Uterus (tissue), 4 donors: ENCODE measurements around the gene TSC22D2. TPM values are rescaled to one million over a fixed set of nuclear protein-coding genes. Genes with fewer than 3 reads are reported as not detected.

Experiments used
- DNase-seq, 2 donors: peaks; one replicate each; pipeline ENCODE4 v3.0.0-alpha.2; 2019 to 2020
- H3K27ac ChIP-seq, 2 donors: fragments of 200-600 bp; sonication (generic); 1 replicate in 1 of 2; 2 replicates in 1 of 2; pipeline ENCODE4 v1.5.1; 2016 to 2018
- H3K27me3 ChIP-seq, 2 donors: fragments of 200-600 bp; sonication (generic); one replicate each; pipeline ENCODE4 v1.5.1; 2018 to 2019; ENCODE audit warnings: control low read depth in 1 of 2
- H3K36me3 ChIP-seq, 2 donors: fragments of 200-600 bp; sonication (generic); one replicate each; pipeline ENCODE4 v1.5.1; 2019; ENCODE audit warnings: control low read depth in 1 of 2
- H3K4me1 ChIP-seq, 2 donors: fragments of 200-600 bp; sonication (generic); one replicate each; pipeline ENCODE4 v1.5.1; 2018 to 2019; ENCODE audit warnings: control low read depth in 1 of 2
- H3K4me3 ChIP-seq, 2 donors: fragments of 200-600 bp; sonication (generic); 1 replicate in 1 of 2; 2 replicates in 1 of 2; pipeline ENCODE4 v1.5.1; 2018 to 2019; ENCODE audit warnings: mild to moderate bottlenecking in 1 of 2
- H3K9me3 ChIP-seq, 2 donors: fragments of 200-600 bp; sonication (generic); one replicate each; pipeline ENCODE4 v1.5.1; 2019; ENCODE audit warnings: control low read depth in 1 of 2
- CTCF ChIP-seq, 4 experiments: fragments of 200-600 bp in 2 of 4; fragments of 450-650 bp in 2 of 4; sonication (generic) in 2 of 4; IDR thresholded peaks; one replicate each; pipeline ENCODE4 v1.5.1; 2016 to 2019; ENCODE audit warnings: antibody characterized with exemption in 4 of 4, mild to moderate bottlenecking in 2 of 4, moderate library complexity in 1 of 4
- POLR2A ChIP-seq, 2 donors: fragments of 450-650 bp; IDR thresholded peaks; one replicate each; pipeline ENCODE4 v1.6.1; 2016; ENCODE audit warnings: antibody characterized with exemption in 2 of 2, mild to moderate bottlenecking in 1 of 2, moderate library complexity in 1 of 2
- intact Hi-C: fragments of 100-400 bp; cut with DNase I; formaldehyde crosslinking; loops from one replicate; pipeline ENCODE4 v1.15.1; 2023; ENCODE audit warnings: low total_unique reads
- total RNA-seq, 4 donors: library from RNA; depleted of rRNA in 3 of 4; stranded (reverse); fragments of >200 nt in 3 of 4; gene quantifications; one replicate each; pipeline versions ENCODE4 v1.1.0 to v1.2.4, GENCODE V29; 2014 to 2023
- donor health status: DM: yes; HTN: yes; CAD: no.

TSC22D2 gene
- total RNA-seq, 4 donors from 2014 or later, result 11.8 to 60.5 (median 23.6) TPM

GRCh38 chr3:150363420-150363819, 44.7 kb upstream of the TSC22D2 start:
- no peak for DNase-seq
- no peaks in the 10 kb centered on the region for H3K27me3 ChIP-seq
- H3K36me3 ChIP-seq, result no peaks in the 10 kb centered on the region
- intact Hi-C loops, result no loop called here
- no peak overlapping the region for H3K27ac ChIP-seq
- no peaks in the 10 kb centered on the region for H3K4me1 ChIP-seq
- no peak overlapping the region for H3K4me3 ChIP-seq
- no peaks in the 10 kb centered on the region for H3K9me3 ChIP-seq
- no peak for TF ChIP-seq CTCF (IDR thresholded peaks at IDR 0.05)
- TF ChIP-seq POLR2A (IDR thresholded peaks at IDR 0.05), result no peak

GRCh38 chr3:150365132-150365604, 42.9 kb upstream of the TSC22D2 start:
- no peak overlapping the region for H3K4me3 ChIP-seq
- intact Hi-C loops, result no loop called here
- H3K27me3 ChIP-seq, result no peaks in the 10 kb centered on the region
- H3K4me1 ChIP-seq, result no peaks in the 10 kb centered on the region
- TF ChIP-seq POLR2A (IDR thresholded peaks at IDR 0.05) (no peak), CTCF (IDR thresholded peaks at IDR 0.05) (no peak)
- no peaks in the 10 kb centered on the region for H3K9me3 ChIP-seq
- DNase-seq, result no peak
- no peak overlapping the region for H3K27ac ChIP-seq
- H3K36me3 ChIP-seq, result no peaks in the 10 kb centered on the region

- no peak for TF ChIP-seq CTCF (IDR thresholded peaks at IDR 0.05)
- TF ChIP-seq POLR2A (IDR thresholded peaks at IDR 0.05), result no peak
- no peaks in the 10 kb centered on the region for H3K4me1 ChIP-seq
- H3K27me3 ChIP-seq, result no peaks in the 10 kb centered on the region
- no peak for DNase-seq
- no peak overlapping the region for H3K27ac ChIP-seq
- no peak overlapping the region for H3K4me3 ChIP-seq
- intact Hi-C loops, result no loop called here
- H3K9me3 ChIP-seq, result no peaks in the 10 kb centered on the region
- no peaks in the 10 kb centered on the region for H3K36me3 ChIP-seq
Observed at GRCh38 chr3:150367757-150368156, 40.3 kb upstream of the TSC22D2 start.

- Histone ChIP-seq H3K4me1 (no peaks in the 10 kb centered on the region), H3K27me3 (no peaks in the 10 kb centered on the region), H3K27ac (peak overlapping the region; percentile 48 to 84), H3K4me3 (peak overlapping the region in 1 of 2 donors; percentile 8), H3K9me3 (no peaks in the 10 kb centered on the region), H3K36me3 (no peaks in the 10 kb centered on the region)
- peak; percentile 35 to 73 for DNase-seq
- intact Hi-C loops, result no loop called here
- TF ChIP-seq POLR2A (IDR thresholded peaks at IDR 0.05) (no peak), CTCF (IDR thresholded peaks at IDR 0.05) (peak in 3 of 4 experiments; percentile 12 to 19 (median 13))
Observed at GRCh38 chr3:150370122-150370602, 37.9 kb upstream of the TSC22D2 start.

- intact Hi-C loops, result no loop called here
Observed at GRCh38 chr3:150370999-150371398, 37.1 kb upstream of the TSC22D2 start.

More at GRCh38 chr3:150370999-150371398, 37.1 kb upstream of the TSC22D2 start:
- no peak for TF ChIP-seq CTCF (IDR thresholded peaks at IDR 0.05)
- no peak for TF ChIP-seq POLR2A (IDR thresholded peaks at IDR 0.05)
- Histone ChIP-seq H3K27ac (peak overlapping the region; percentile 48 to 84), H3K36me3 (no peaks in the 10 kb centered on the region), H3K4me1 (no peaks in the 10 kb centered on the region), H3K4me3 (no peak overlapping the region), H3K27me3 (no peaks in the 10 kb centered on the region), H3K9me3 (no peaks in the 10 kb centered on the region)
- DNase-seq, result no peak
